SK-N-DZ (cell line): ENCODE data around the gene MPRIP.
"Not testable (repeated sequence)": the region's sequence is repeated elsewhere in the genome, so short reads cannot be mapped to it uniquely, and the experiment has no call there.

Source experiments
- DNase-seq: peaks from one replicate; pipeline ENCODE4 v3.0.0-alpha.2; 2015; ENCODE audit warnings: low spot score

The MPRIP gene

GRCh38 chr17:17126131-17127110, 84.2 kb downstream of the MPRIP start:
- DNase-seq, result no peak

- DNase-seq, result no peak
Measured at GRCh38 chr17:17127156-17127555, 84.9 kb downstream of the MPRIP start.

- no peak for DNase-seq
Measured at GRCh38 chr17:17127730-17128291, 85.6 kb downstream of the MPRIP start.

GRCh38 chr17:17128476-17129075, 86.3 kb downstream of the MPRIP start:
- DNase-seq, result no peak

- no peak for DNase-seq
Measured at GRCh38 chr17:17129466-17129865, 87.2 kb downstream of the MPRIP start.

GRCh38 chr17:17130077-17130844, 88.0 kb downstream of the MPRIP start:
- no peak for DNase-seq

GRCh38 chr17:17131839-17132238, 89.6 kb downstream of the MPRIP start:
- DNase-seq, result no peak

GRCh38 chr17:17132746-17133145, 90.5 kb downstream of the MPRIP start:
- no peak for DNase-seq

- DNase-seq, result no peak
Measured at GRCh38 chr17:17134051-17134956, 92.0 kb downstream of the MPRIP start.

- DNase-seq, result no peak
Measured at GRCh38 chr17:17134957-17135333, 92.7 kb downstream of the MPRIP start.

GRCh38 chr17:17136221-17136620, 94.0 kb downstream of the MPRIP start:
- not testable (repeated sequence) for DNase-seq

- no peak for DNase-seq
Measured at GRCh38 chr17:17137731-17138585, 95.7 kb downstream of the MPRIP start.

- DNase-seq, result no peak
Measured at GRCh38 chr17:17139972-17140589, 97.8 kb downstream of the MPRIP start.

GRCh38 chr17:17140590-17140980, 98.3 kb downstream of the MPRIP start:
- no peak for DNase-seq

- no peak for DNase-seq
Measured at GRCh38 chr17:17141279-17141678, 99.0 kb downstream of the MPRIP start.

GRCh38 chr17:17141860-17142552, 99.7 kb downstream of the MPRIP start:
- no peak for DNase-seq

- no peak for DNase-seq
Measured at GRCh38 chr17:17142556-17142955, 100.3 kb downstream of the MPRIP start.

GRCh38 chr17:17143501-17143900, 101.2 kb downstream of the MPRIP start:
- no peak for DNase-seq

GRCh38 chr17:17144061-17144460, 101.8 kb downstream of the MPRIP start:
- no peak for DNase-seq
